HEK293 (cell line): Measurements from ENCODE around the gene BCAS3.

ENCODE experiments used
- BCL11A ChIP-seq: fragments of 450-650 bp; formaldehyde crosslinking; IDR thresholded peaks from 2 replicates; pipeline ENCODE4 v1.5.1; 2016; ENCODE audit warnings: low read depth, missing biosample characterization, missing genetic modification characterization
- MZF1 ChIP-seq: fragments of 450-650 bp; formaldehyde crosslinking; IDR thresholded peaks from 2 replicates; pipeline ENCODE4 v1.5.1; 2017; ENCODE audit warnings: missing biosample characterization, missing genetic modification characterization, borderline replicate concordance
- OSR2 ChIP-seq: fragments of 450-650 bp; formaldehyde crosslinking; IDR thresholded peaks from 2 replicates; pipeline ENCODE4 v1.5.1; 2016; ENCODE audit warnings: missing biosample characterization, missing genetic modification characterization
- WT1 ChIP-seq: fragments of 450-650 bp; formaldehyde crosslinking; IDR thresholded peaks from 2 replicates; pipeline ENCODE4 v1.5.1; 2016; ENCODE audit warnings: missing biosample characterization, missing genetic modification characterization
- YY1 ChIP-seq: fragments of 450-650 bp; formaldehyde crosslinking; IDR thresholded peaks from 2 replicates; pipeline ENCODE4 v1.5.1; 2018; ENCODE audit warnings: missing biosample characterization, missing genetic modification characterization
- ZBTB17 ChIP-seq: fragments of 450-650 bp; formaldehyde crosslinking; IDR thresholded peaks from 2 replicates; pipeline ENCODE4 v1.5.1; 2016; ENCODE audit warnings: missing biosample characterization, missing genetic modification characterization
- ZEB2 ChIP-seq: fragments of 450-650 bp; formaldehyde crosslinking; IDR thresholded peaks from 2 replicates; pipeline ENCODE4 v1.5.1; 2016; ENCODE audit warnings: missing biosample characterization, missing genetic modification characterization
- ZFP37 ChIP-seq: fragments of 450-650 bp; formaldehyde crosslinking; IDR thresholded peaks from 2 replicates; pipeline ENCODE4 v1.5.1; 2016; ENCODE audit warnings: missing biosample characterization, missing genetic modification characterization
- ZIC2 ChIP-seq: fragments of 450-650 bp; formaldehyde crosslinking; IDR thresholded peaks from 2 replicates; pipeline ENCODE4 v1.5.1; 2016; ENCODE audit warnings: missing biosample characterization, missing genetic modification characterization
- ZNF132 ChIP-seq: fragments of 450-650 bp; formaldehyde crosslinking; IDR thresholded peaks from 2 replicates; pipeline ENCODE4 v1.5.1; 2017; ENCODE audit warnings: missing biosample characterization, missing genetic modification characterization, borderline replicate concordance
- ZNF155 ChIP-seq: fragments of 450-650 bp; formaldehyde crosslinking; IDR thresholded peaks from 2 replicates; pipeline ENCODE4 v1.5.1; 2016; ENCODE audit warnings: missing biosample characterization, missing genetic modification characterization
- ZNF324 ChIP-seq: fragments of 450-650 bp; formaldehyde crosslinking; IDR thresholded peaks from 2 replicates; pipeline ENCODE4 v1.5.1; 2016; ENCODE audit warnings: missing biosample characterization, missing genetic modification characterization
- ZNF37A ChIP-seq: fragments of 450-650 bp; IDR thresholded peaks from 2 replicates; pipeline ENCODE4 v1.5.1; 2018; ENCODE audit warnings: missing biosample characterization, missing genetic modification characterization
- ZNF473 ChIP-seq: fragments of 450-650 bp; formaldehyde crosslinking; IDR thresholded peaks from 2 replicates; pipeline ENCODE4 v1.5.1; 2017; ENCODE audit warnings: missing biosample characterization, missing genetic modification characterization
- ZNF501 ChIP-seq: fragments of 450-650 bp; formaldehyde crosslinking; IDR thresholded peaks from 2 replicates; pipeline ENCODE4 v1.5.1; 2016; ENCODE audit warnings: missing biosample characterization, missing genetic modification characterization
- ZNF510 ChIP-seq: fragments of 450-650 bp; formaldehyde crosslinking; IDR thresholded peaks from 2 replicates; pipeline ENCODE4 v1.5.1; 2018; ENCODE audit warnings: mild to moderate bottlenecking, missing genetic modification characterization, missing biosample characterization; ENCODE audit not compliant: insufficient replicate concordance
- ZNF623 ChIP-seq: fragments of 450-650 bp; formaldehyde crosslinking; IDR thresholded peaks from 2 replicates; pipeline ENCODE4 v1.5.1; 2016; ENCODE audit warnings: missing biosample characterization, missing genetic modification characterization
- ZNF629 ChIP-seq: fragments of 450-650 bp; formaldehyde crosslinking; IDR thresholded peaks from 2 replicates; pipeline ENCODE4 v1.5.1; 2017; ENCODE audit warnings: missing biosample characterization, missing genetic modification characterization
- ZNF670 ChIP-seq: fragments of 450-650 bp; formaldehyde crosslinking; IDR thresholded peaks from 2 replicates; pipeline ENCODE4 v1.5.1; 2016; ENCODE audit warnings: missing biosample characterization, missing genetic modification characterization, low read depth
- ZNF701 ChIP-seq: fragments of 450-650 bp; formaldehyde crosslinking; IDR thresholded peaks from 2 replicates; pipeline ENCODE4 v1.5.1; 2016; ENCODE audit warnings: missing biosample characterization, missing genetic modification characterization
- ZNF785 ChIP-seq: fragments of 450-650 bp; formaldehyde crosslinking; IDR thresholded peaks from 2 replicates; pipeline ENCODE4 v1.5.1; 2016; ENCODE audit warnings: missing biosample characterization, missing genetic modification characterization
- TF ChIP-seq, protein P1 (sequence below): fragments of 450-650 bp; formaldehyde crosslinking; IDR thresholded peaks from 2 replicates; pipeline ENCODE4 v1.5.1; 2016; ENCODE audit warnings: missing biosample characterization, missing genetic modification characterization
- TF ChIP-seq, protein P2 (sequence below): fragments of 450-650 bp; formaldehyde crosslinking; IDR thresholded peaks from 2 replicates; pipeline ENCODE4 v1.5.1; 2017; ENCODE audit warnings: missing biosample characterization, missing genetic modification characterization
- TF ChIP-seq, protein P3 (sequence below): fragments of 450-650 bp; formaldehyde crosslinking; conservative IDR thresholded peaks from 2 replicates; pipeline ENCODE4 v1.5.1; 2016; ENCODE audit warnings: low read depth, missing biosample characterization, missing genetic modification characterization
- TF ChIP-seq, protein P4 (sequence below): fragments of 450-650 bp; formaldehyde crosslinking; IDR thresholded peaks from 2 replicates; pipeline ENCODE4 v1.5.1; 2016; ENCODE audit warnings: missing biosample characterization, missing genetic modification characterization
- TF ChIP-seq, protein P5 (sequence below): fragments of 450-650 bp; formaldehyde crosslinking; IDR thresholded peaks from 2 replicates; pipeline ENCODE4 v1.5.1; 2016; ENCODE audit warnings: missing biosample characterization, missing genetic modification characterization

BCAS3 gene

DNA sequence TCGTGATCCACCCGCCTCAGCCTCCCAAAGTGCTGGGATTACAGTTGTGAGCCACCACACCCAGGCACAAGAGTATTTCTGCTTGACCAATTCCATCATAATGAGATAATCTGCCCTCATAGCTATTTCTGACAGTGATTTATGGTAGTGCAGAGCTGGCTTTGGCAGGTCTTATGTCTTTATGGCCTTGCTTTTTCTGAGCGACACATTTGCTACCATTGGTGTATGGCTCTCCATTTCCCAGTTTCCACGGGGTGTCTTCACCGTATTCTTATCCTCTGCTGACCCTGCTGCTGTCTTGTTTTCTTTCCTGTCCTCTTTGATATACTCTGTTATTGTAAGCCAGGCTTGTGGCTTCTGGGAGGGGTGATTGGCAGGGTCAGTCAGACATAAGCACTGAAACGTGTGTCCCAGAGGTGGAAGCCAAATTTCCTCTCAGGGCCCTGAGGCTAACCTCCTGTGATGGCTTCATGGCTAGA, 560.8 kb downstream of the BCAS3 start (continued):
- TF ChIP-seq, protein P1, sequence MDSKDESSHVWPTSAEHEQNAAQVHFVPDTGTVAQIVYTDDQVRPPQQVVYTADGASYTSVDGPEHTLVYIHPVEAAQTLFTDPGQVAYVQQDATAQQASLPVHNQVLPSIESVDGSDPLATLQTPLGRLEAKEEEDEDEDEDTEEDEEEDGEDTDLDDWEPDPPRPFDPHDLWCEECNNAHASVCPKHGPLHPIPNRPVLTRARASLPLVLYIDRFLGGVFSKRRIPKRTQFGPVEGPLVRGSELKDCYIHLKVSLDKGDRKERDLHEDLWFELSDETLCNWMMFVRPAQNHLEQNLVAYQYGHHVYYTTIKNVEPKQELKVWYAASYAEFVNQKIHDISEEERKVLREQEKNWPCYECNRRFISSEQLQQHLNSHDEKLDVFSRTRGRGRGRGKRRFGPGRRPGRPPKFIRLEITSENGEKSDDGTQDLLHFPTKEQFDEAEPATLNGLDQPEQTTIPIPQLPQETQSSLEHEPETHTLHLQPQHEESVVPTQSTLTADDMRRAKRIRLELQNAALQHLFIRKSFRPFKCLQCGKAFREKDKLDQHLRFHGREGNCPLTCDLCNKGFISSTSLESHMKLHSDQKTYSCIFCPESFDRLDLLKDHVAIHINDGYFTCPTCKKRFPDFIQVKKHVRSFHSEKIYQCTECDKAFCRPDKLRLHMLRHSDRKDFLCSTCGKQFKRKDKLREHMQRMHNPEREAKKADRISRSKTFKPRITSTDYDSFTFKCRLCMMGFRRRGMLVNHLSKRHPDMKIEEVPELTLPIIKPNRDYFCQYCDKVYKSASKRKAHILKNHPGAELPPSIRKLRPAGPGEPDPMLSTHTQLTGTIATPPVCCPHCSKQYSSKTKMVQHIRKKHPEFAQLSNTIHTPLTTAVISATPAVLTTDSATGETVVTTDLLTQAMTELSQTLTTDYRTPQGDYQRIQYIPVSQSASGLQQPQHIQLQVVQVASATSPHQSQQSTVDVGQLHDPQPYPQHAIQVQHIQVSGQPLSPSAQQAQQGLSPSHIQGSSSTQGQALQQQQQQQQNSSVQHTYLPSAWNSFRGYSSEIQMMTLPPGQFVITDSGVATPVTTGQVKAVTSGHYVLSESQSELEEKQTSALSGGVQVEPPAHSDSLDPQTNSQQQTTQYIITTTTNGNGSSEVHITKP (tag by site-specific recombination): 0 out of 2 replicates have a peak, but pooled peaks have one; percentile 31
- no peak; the same call in 1 of the 2 replicates for TF ChIP-seq YY1
- peak; percentile 88 for TF ChIP-seq ZNF629 (tag by site-specific recombination)
- no peak for TF ChIP-seq ZNF670 (tag by site-specific recombination)
- TF ChIP-seq, protein P2, sequence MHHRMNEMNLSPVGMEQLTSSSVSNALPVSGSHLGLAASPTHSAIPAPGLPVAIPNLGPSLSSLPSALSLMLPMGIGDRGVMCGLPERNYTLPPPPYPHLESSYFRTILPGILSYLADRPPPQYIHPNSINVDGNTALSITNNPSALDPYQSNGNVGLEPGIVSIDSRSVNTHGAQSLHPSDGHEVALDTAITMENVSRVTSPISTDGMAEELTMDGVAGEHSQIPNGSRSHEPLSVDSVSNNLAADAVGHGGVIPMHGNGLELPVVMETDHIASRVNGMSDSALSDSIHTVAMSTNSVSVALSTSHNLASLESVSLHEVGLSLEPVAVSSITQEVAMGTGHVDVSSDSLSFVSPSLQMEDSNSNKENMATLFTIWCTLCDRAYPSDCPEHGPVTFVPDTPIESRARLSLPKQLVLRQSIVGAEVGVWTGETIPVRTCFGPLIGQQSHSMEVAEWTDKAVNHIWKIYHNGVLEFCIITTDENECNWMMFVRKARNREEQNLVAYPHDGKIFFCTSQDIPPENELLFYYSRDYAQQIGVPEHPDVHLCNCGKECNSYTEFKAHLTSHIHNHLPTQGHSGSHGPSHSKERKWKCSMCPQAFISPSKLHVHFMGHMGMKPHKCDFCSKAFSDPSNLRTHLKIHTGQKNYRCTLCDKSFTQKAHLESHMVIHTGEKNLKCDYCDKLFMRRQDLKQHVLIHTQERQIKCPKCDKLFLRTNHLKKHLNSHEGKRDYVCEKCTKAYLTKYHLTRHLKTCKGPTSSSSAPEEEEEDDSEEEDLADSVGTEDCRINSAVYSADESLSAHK: no peak; the same call in 1 of the 2 replicates
- TF ChIP-seq, protein P3, sequence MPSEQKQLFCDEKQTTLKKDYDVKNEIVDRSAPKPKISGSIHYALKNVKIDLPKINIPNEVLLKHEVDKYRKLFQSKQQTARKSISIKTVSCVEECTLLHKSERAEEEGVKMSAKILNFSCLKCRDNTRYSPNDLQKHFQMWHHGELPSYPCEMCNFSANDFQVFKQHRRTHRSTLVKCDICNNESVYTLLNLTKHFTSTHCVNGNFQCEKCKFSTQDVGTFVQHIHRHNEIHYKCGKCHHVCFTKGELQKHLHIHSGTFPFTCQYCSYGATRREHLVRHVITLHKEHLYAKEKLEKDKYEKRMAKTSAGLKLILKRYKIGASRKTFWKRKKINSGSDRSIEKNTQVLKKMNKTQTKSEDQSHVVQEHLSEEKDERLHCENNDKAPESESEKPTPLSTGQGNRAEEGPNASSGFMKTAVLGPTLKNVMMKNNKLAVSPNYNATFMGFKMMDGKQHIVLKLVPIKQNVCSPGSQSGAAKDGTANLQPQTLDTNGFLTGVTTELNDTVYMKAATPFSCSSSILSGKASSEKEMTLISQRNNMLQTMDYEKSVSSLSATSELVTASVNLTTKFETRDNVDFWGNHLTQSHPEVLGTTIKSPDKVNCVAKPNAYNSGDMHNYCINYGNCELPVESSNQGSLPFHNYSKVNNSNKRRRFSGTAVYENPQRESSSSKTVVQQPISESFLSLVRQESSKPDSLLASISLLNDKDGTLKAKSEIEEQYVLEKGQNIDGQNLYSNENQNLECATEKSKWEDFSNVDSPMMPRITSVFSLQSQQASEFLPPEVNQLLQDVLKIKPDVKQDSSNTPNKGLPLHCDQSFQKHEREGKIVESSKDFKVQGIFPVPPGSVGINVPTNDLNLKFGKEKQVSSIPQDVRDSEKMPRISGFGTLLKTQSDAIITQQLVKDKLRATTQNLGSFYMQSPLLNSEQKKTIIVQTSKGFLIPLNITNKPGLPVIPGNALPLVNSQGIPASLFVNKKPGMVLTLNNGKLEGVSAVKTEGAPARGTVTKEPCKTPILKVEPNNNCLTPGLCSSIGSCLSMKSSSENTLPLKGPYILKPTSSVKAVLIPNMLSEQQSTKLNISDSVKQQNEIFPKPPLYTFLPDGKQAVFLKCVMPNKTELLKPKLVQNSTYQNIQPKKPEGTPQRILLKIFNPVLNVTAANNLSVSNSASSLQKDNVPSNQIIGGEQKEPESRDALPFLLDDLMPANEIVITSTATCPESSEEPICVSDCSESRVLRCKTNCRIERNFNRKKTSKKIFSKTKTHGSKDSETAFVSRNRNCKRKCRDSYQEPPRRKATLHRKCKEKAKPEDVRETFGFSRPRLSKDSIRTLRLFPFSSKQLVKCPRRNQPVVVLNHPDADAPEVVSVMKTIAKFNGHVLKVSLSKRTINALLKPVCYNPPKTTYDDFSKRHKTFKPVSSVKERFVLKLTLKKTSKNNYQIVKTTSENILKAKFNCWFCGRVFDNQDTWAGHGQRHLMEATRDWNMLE: no peak
- TF ChIP-seq ZNF501: 0 out of 2 replicates have a peak, but pooled peaks have one; percentile 36
- peak; percentile 97 for TF ChIP-seq OSR2 (tag by site-specific recombination)
- TF ChIP-seq ZNF510: no peak
- TF ChIP-seq, protein P4, sequence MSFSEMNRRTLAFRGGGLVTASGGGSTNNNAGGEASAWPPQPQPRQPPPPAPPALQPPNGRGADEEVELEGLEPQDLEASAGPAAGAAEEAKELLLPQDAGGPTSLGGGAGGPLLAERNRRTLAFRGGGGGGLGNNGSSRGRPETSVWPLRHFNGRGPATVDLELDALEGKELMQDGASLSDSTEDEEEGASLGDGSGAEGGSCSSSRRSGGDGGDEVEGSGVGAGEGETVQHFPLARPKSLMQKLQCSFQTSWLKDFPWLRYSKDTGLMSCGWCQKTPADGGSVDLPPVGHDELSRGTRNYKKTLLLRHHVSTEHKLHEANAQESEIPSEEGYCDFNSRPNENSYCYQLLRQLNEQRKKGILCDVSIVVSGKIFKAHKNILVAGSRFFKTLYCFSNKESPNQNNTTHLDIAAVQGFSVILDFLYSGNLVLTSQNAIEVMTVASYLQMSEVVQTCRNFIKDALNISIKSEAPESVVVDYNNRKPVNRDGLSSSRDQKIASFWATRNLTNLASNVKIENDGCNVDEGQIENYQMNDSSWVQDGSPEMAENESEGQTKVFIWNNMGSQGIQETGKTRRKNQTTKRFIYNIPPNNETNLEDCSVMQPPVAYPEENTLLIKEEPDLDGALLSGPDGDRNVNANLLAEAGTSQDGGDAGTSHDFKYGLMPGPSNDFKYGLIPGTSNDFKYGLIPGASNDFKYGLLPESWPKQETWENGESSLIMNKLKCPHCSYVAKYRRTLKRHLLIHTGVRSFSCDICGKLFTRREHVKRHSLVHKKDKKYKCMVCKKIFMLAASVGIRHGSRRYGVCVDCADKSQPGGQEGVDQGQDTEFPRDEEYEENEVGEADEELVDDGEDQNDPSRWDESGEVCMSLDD (tag by site-specific recombination): 0 out of 2 replicates have a peak, but pooled peaks have one; percentile 27
- TF ChIP-seq ZFP37: no peak
- TF ChIP-seq ZNF324 (tag by site-specific recombination): 0 out of 2 replicates have a peak, but pooled peaks have one; percentile 20
- no peak for TF ChIP-seq ZNF623 (tag by site-specific recombination)
- TF ChIP-seq ZBTB17 (tag by site-specific recombination): peak; percentile 55; the same call in 1 of the 2 replicates
- TF ChIP-seq ZNF155 (tag by site-specific recombination): no peak
- no peak for TF ChIP-seq ZNF785
- TF ChIP-seq BCL11A: peak; percentile 86
- TF ChIP-seq, protein P5, sequence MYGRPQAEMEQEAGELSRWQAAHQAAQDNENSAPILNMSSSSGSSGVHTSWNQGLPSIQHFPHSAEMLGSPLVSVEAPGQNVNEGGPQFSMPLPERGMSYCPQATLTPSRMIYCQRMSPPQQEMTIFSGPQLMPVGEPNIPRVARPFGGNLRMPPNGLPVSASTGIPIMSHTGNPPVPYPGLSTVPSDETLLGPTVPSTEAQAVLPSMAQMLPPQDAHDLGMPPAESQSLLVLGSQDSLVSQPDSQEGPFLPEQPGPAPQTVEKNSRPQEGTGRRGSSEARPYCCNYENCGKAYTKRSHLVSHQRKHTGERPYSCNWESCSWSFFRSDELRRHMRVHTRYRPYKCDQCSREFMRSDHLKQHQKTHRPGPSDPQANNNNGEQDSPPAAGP (tag by site-specific recombination): peak; percentile 65; the same call in 1 of the 2 replicates
- peak; percentile 29 for TF ChIP-seq WT1
- peak; percentile 68 for TF ChIP-seq ZEB2 (tag by site-specific recombination)
- no peak for TF ChIP-seq ZNF37A (tag by site-specific recombination)
- no peak for TF ChIP-seq ZNF701 (tag by site-specific recombination)
- TF ChIP-seq MZF1 (tag by site-specific recombination): no peak
- TF ChIP-seq ZNF473 (tag by site-specific recombination): no peak
- TF ChIP-seq ZIC2 (tag by site-specific recombination): peak; percentile 10; the same call in 1 of the 2 replicates
- no peak for TF ChIP-seq ZNF132 (tag by site-specific recombination)
